Measurements from ENCODE around the gene RPS10. TPM values are rescaled to one million over a fixed set of nuclear protein-coding genes. Genes with fewer than 3 reads are reported as not detected.

Gene RPS10
- 3,512 and 4,909 TPM in 2 replicates for total RNA-seq

GRCh38 chr6:34425498-34426410 lies at the start of gene RPS10:
TSS of gene RPS10 (minus strand) at chr6:34426069. CDS start at chr6:34425221, 848 bp downstream.

GRCh38 chr6:34465531-34466241 lies 39.8 kb upstream of the RPS10 start, which contains the start of gene PACSIN1:
TSS of gene PACSIN1 (plus strand) at chr6:34466076. CDS start at chr6:34526306, 60,230 bp downstream.

DNA sequence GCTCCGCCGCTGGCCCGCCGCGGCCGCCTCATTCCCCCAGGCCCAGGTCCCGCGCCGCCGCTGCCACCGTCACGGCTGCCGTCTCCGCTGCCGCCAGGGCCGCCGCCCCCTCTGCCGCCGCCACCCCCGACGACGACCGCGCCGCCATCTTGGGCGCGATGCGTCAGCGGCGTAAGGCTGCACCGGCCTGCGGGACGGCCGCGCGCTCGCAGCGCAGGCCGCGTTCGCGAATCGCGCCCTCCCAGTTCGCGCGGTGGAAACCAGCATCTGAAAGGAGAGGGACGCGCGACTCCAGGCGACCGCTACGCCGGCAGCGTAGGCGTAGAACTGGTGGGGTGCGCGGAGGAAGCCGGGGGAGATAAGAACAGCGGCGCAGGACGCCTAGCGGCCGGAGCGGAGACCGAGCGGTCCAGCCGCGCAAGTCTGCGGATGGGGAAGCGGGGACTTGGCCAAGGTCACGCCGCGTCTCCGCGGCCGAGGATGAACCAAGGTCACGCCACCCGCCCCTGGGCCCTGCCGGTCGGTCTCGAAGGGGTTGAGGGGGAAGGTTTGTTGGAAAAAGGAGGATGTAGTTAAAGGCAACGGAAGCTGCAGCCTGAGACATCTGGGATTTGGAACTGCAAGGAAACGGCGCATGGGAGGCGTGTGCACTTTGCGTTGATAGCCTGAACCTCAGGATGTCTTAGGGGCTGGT lies 33.2 kb downstream of the RPS10 start, which contains the start of gene NUDT3:
NUDT3 (minus strand) TSS at position 173 of the 694 bp plus-strand sequence. CDS start 307 bp downstream, outside the sequence.

Other genes with a start within 250 kb of the RPS10 start
- gene HMGA1, start 189.2 kb downstream of the RPS10 start, total RNA-seq = 40.9 and 139 TPM in 2 replicates
- gene SMIM29, start 177.1 kb downstream of the RPS10 start, total RNA-seq = 32.1 and 35.1 TPM in 2 replicates
- 11.7 and 12.7 TPM in 2 replicates for gene NUDT3, start 33.4 kb downstream of the RPS10 start, total RNA-seq
- not detected in 2 replicates for gene PACSIN1, start 40.0 kb upstream of the RPS10 start, total RNA-seq
- under 0.01 TPM in 1 of 2 replicates, not detected in the other for gene SPDEF, start 130.3 kb upstream of the RPS10 start, total RNA-seq